PC-9 (cell line): Measurements from ENCODE around the gene MKRN3. TPM values are rescaled to one million over a fixed set of nuclear protein-coding genes. Genes with fewer than 3 reads are reported as not detected.

Experiments
- BruUV-seq: library from RNA; stranded (reverse); fragments of 400-500 nt; replicated peaks from 2 replicates; lab custom pipeline; 2021; lab: Mats Ljungman, UMichigan
- CTCF ChIA-PET: fragments of 300-600 bp; sonication (Branson Sonifier 250); formaldehyde crosslinking; loops from one replicate; lab custom pipeline; 2022; ENCODE audit warnings: antibody characterized with exemption; lab: Charles Lee
- POLR2A ChIA-PET: fragments of 300-600 bp; sonication (Branson Sonifier 250); formaldehyde crosslinking; loops from one replicate; lab custom pipeline; 2022; ENCODE audit warnings: antibody characterized with exemption; ENCODE audit not compliant: unreplicated experiment; lab: Charles Lee
- DNase-seq, 2 experiments: peaks; one replicate each; pipeline versions ENCODE4 v3.0.0 to v3.0.0-alpha.2; 2015 to 2022; ENCODE audit warnings: mixed read lengths in 1 of 2
- H2AFZ ChIP-seq: fragments of 200-600 bp; sonication (generic); 2 replicates; pipeline ENCODE4 v1.8.1; 2017; ENCODE audit warnings: antibody characterized with exemption
- H3F3A ChIP-seq: fragments of 200-600 bp; sonication (generic); 2 replicates; pipeline ENCODE4 v1.8.1; 2017; ENCODE audit warnings: antibody characterized with exemption, mild to moderate bottlenecking, low read depth; ENCODE audit not compliant: insufficient read depth
- H3K27ac ChIP-seq: fragments of 200-600 bp; sonication (generic); 2 replicates; pipeline ENCODE4 v1.6.1; 2016; ENCODE audit warnings: mixed run types
- H3K27me3 ChIP-seq: fragments of 200-600 bp; sonication (generic); 2 replicates; pipeline ENCODE4 v1.6.1; 2016; ENCODE audit warnings: low read depth, mixed run types; ENCODE audit not compliant: insufficient read depth
- H3K36me3 ChIP-seq: fragments of 200-600 bp; sonication (generic); 2 replicates; pipeline ENCODE4 v1.6.1; 2016; ENCODE audit warnings: low read depth, mixed run types
- H3K4me1 ChIP-seq: fragments of 200-600 bp; sonication (generic); replicated peaks from 2 replicates; pipeline ENCODE4 v1.6.1; 2016; ENCODE audit warnings: mixed run types; ENCODE audit not compliant: insufficient read depth
- H3K4me2 ChIP-seq: fragments of 200-600 bp; sonication (generic); 2 replicates; pipeline ENCODE4 v1.6.1; 2017; ENCODE audit warnings: mixed run types
- H3K4me3 ChIP-seq: fragments of 200-600 bp; sonication (generic); 2 replicates; pipeline ENCODE4 v1.6.1; 2016; ENCODE audit warnings: mixed run types
- H3K79me2 ChIP-seq: fragments of 200-600 bp; sonication (generic); 2 replicates; pipeline ENCODE4 v1.6.1; 2017; ENCODE audit warnings: low read depth, mixed run types
- H3K9me2 ChIP-seq: fragments of 200-600 bp; sonication (generic); 2 replicates; pipeline ENCODE4 v1.8.1; 2017; ENCODE audit warnings: mild to moderate bottlenecking; ENCODE audit not compliant: insufficient read depth
- H3K9me3 ChIP-seq: fragments of 200-600 bp; sonication (generic); 2 replicates; pipeline ENCODE4 v1.8.1; 2016; ENCODE audit warnings: low read depth; ENCODE audit not compliant: insufficient read depth
- H4K20me1 ChIP-seq: fragments of 200-600 bp; sonication (generic); 2 replicates; pipeline ENCODE4 v1.8.1; 2017; ENCODE audit not compliant: insufficient read depth
- EZH2 ChIP-seq: fragments of 200-600 bp; sonication (generic); IDR thresholded peaks from 2 replicates; pipeline ENCODE4 v1.8.0; 2017; ENCODE audit warnings: antibody characterized with exemption, low read depth
- intact Hi-C: fragments of 100-400 bp; cut with micrococcal nuclease; formaldehyde crosslinking; loops from one replicate; pipeline ENCODE4 v1.10.0; 2022; ENCODE audit not compliant: unreplicated experiment
- total RNA-seq: library from RNA; stranded (reverse); gene quantifications from 2 replicates; pipeline ENCODE4 v1.2.3, GENCODE V29; 2021
- TF ChIP-seq, protein P1 (sequence below): fragments of 200-600 bp; sonication (generic); conservative IDR thresholded peaks from 2 replicates; pipeline ENCODE4 v1.6.1; 2017; ENCODE audit warnings: mixed run types, antibody characterized with exemption, mild to moderate bottlenecking, moderate library complexity

Gene MKRN3
- total RNA-seq, 1 experiment from 2014 or later, result 26.1 TPM

- H2AFZ ChIP-seq, result peak overlapping the region; percentile 98
- peaks cover 20% of the 10 kb centered on the region; the same call in 1 of the 2 replicates for H3F3A ChIP-seq
- CTCF ChIA-PET, result no interaction called here
- peak overlapping the region; percentile 94 for H3K27ac ChIP-seq
- no peak for DNase-seq
- 0 out of 2 replicates have a peak, but pooled peaks cover 6% of the 10 kb centered on the region for H3K36me3 ChIP-seq
- POLR2A ChIA-PET, result no interaction called here
- no peaks in the 10 kb centered on the region for H3K9me2 ChIP-seq
- BruUV-seq, result TSS peak; percentile 78
- peak overlapping the region; percentile 94 for H3K4me2 ChIP-seq
- intact Hi-C loops, result no loop called here
- H3K79me2 ChIP-seq, result peaks cover 43% of the 10 kb centered on the region
- H3K4me1 ChIP-seq, result peaks cover 28% of the 10 kb centered on the region
- no peaks in the 10 kb centered on the region for H3K27me3 ChIP-seq
- H3K4me3 ChIP-seq, result peak overlapping the region; percentile 93
- H4K20me1 ChIP-seq, result peaks cover 14% of the 10 kb centered on the region
- H3K9me3 ChIP-seq, result no peaks in the 10 kb centered on the region
- no peak for TF ChIP-seq EZH2
- TF ChIP-seq, protein P1, sequence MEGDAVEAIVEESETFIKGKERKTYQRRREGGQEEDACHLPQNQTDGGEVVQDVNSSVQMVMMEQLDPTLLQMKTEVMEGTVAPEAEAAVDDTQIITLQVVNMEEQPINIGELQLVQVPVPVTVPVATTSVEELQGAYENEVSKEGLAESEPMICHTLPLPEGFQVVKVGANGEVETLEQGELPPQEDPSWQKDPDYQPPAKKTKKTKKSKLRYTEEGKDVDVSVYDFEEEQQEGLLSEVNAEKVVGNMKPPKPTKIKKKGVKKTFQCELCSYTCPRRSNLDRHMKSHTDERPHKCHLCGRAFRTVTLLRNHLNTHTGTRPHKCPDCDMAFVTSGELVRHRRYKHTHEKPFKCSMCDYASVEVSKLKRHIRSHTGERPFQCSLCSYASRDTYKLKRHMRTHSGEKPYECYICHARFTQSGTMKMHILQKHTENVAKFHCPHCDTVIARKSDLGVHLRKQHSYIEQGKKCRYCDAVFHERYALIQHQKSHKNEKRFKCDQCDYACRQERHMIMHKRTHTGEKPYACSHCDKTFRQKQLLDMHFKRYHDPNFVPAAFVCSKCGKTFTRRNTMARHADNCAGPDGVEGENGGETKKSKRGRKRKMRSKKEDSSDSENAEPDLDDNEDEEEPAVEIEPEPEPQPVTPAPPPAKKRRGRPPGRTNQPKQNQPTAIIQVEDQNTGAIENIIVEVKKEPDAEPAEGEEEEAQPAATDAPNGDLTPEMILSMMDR, result no peak
These were observed 566 bp upstream of the MKRN3 start for GRCh38 chr15:23564821-23565394.

- Histone ChIP-seq H3K79me2 (peaks cover 55% of the 10 kb centered on the region), H3K4me1 (peaks cover 39% of the 10 kb centered on the region), H4K20me1 (peaks cover 23% of the 10 kb centered on the region), H3K27me3 (no peaks in the 10 kb centered on the region), H3K9me3 (no peaks in the 10 kb centered on the region), H3K27ac (peak overlapping the region; percentile 94), H3K4me3 (peak overlapping the region; percentile 93), H3F3A (peaks cover 20% of the 10 kb centered on the region; the same call in 1 of the 2 replicates), H3K4me2 (peak overlapping the region; percentile 94), H3K36me3 (0 out of 2 replicates have a peak, but pooled peaks cover 6% of the 10 kb centered on the region), H3K9me2 (no peaks in the 10 kb centered on the region), H2AFZ (peak overlapping the region; percentile 98)
- peak; percentile 36 to 62 for DNase-seq
- ChIA-PET CTCF (no interaction called here), POLR2A (no interaction called here)
- TF ChIP-seq, protein P1, result no peak
- TF ChIP-seq EZH2, result no peak
- BruUV-seq, result no TSS peak
- intact Hi-C loops, result no loop called here
These were observed 639 bp downstream of the MKRN3 start for GRCh38 chr15:23566071-23566554.

GRCh38 chr15:23566651-23567050, 1.2 kb downstream of the MKRN3 start:
- Histone ChIP-seq H3K4me2 (peak overlapping the region; percentile 94), H4K20me1 (peaks cover 24% of the 10 kb centered on the region), H3K4me3 (peak overlapping the region; percentile 93), H3K27ac (peak overlapping the region; percentile 94), H3K27me3 (no peaks in the 10 kb centered on the region), H3K79me2 (peaks cover 60% of the 10 kb centered on the region), H3K36me3 (0 out of 2 replicates have a peak, but pooled peaks cover 6% of the 10 kb centered on the region), H3K9me3 (no peaks in the 10 kb centered on the region), H3K9me2 (no peaks in the 10 kb centered on the region), H2AFZ (no peak overlapping the region), H3F3A (peaks cover 20% of the 10 kb centered on the region; the same call in 1 of the 2 replicates), H3K4me1 (peaks cover 39% of the 10 kb centered on the region)
- intact Hi-C loops, result no loop called here
- DNase-seq, result peak; percentile 75 to 90
- no TSS peak for BruUV-seq
- POLR2A ChIA-PET, result no interaction called here
- CTCF ChIA-PET, result no interaction called here
- TF ChIP-seq EZH2, result no peak
- TF ChIP-seq, protein P1, result no peak
